Measurements from ENCODE around the gene HPS4. TPM values are rescaled to one million over a fixed set of nuclear protein-coding genes. Genes with fewer than 3 reads are reported as not detected.
"Not testable (repeated sequence)": the region's sequence is repeated elsewhere in the genome, so short reads cannot be mapped to it uniquely, and the experiment has no call there.

HPS4 gene
- total RNA-seq, 1 donor from 2014 or later, result 37.1 TPM

DNA sequence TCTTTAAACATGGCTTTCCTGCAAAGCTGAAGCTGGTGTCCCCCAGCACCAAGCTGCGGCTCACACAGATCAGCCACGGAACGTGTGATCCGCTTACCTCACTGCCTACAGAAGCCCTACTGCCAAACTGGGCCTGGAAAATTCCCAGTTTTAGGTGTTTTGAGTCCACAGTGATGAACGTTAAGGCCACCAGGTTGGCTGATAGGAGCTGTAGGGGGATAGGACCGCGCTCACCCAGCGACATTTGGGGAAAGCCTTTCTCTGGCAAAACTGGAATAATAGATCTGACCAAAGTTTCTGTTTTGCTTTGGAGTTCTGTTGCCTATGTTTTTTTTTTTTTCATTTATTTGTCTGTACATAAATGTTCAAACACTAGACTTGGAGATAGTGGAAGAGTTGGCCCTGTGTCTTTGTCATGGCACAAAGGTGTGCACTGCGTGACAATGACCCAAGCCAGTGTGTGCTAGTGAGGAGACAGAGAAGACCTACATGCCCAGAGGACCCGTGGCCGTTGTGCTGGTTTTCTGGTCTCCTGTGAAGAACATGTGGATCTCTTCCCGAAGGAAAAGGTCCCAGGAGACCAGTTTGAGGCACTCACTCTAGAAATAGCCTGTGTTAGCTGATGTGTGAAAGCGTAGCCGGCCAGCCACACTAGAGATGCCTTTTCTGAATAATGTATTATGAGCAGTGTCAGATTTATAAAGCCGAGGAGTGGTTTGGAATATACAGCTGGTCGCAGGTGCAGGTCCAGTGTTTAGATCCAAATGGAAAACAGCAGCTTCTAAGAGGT is 39.5 kb downstream of the HPS4 start:
- no peak for DNase-seq (ENCODE audit: extremely low spot score, unreplicated experiment)
- Mint-ChIP-seq H3K27me3 (ENCODE audit: unreplicated experiment) (no peaks in the 10 kb centered on the region), H3K4me1 (ENCODE audit: unreplicated experiment) (no peaks in the 10 kb centered on the region), H3K36me3 (ENCODE audit: unreplicated experiment) (peaks cover 4% of the 10 kb centered on the region), H3K4me3 (ENCODE audit: unreplicated experiment) (no peak overlapping the region), H3K27ac (ENCODE audit: unreplicated experiment) (no peak overlapping the region), H3K9me3 (ENCODE audit: unreplicated experiment) (no peaks in the 10 kb centered on the region)
- TF ChIP-seq, protein P1, sequence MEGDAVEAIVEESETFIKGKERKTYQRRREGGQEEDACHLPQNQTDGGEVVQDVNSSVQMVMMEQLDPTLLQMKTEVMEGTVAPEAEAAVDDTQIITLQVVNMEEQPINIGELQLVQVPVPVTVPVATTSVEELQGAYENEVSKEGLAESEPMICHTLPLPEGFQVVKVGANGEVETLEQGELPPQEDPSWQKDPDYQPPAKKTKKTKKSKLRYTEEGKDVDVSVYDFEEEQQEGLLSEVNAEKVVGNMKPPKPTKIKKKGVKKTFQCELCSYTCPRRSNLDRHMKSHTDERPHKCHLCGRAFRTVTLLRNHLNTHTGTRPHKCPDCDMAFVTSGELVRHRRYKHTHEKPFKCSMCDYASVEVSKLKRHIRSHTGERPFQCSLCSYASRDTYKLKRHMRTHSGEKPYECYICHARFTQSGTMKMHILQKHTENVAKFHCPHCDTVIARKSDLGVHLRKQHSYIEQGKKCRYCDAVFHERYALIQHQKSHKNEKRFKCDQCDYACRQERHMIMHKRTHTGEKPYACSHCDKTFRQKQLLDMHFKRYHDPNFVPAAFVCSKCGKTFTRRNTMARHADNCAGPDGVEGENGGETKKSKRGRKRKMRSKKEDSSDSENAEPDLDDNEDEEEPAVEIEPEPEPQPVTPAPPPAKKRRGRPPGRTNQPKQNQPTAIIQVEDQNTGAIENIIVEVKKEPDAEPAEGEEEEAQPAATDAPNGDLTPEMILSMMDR (IDR thresholded peaks at IDR 0.05), result no peak

DNA sequence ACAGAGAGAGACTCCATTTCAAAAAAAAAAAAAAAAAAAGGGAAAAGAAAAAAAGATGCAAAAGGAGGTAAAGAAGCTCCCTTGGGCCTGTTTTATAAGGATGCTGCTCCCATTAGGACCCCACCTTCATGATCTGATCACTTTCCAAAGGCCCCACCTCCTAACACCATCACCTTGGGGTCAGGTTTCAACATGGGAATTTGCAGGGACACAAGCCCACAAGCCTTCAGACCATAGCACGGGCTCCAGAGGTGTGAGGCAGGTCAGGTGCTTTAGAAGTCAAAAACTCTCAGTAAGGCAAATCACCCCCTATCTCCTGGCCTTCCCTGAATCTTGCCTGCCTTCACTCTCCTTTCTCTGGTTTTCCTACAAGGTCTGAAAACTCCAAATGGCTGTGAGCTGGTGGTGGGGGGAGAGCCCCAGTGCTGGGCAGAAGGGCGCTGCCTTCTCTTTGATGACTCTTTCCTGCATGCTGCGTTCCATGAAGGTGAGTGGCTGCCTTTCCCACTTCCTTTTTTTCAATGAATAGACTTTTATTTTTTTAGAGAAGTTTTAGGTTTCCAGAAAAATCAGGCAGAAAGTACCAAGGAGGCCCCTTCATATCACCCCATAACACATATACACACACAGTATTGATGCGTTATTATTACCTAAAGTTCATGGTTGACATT is 41.4 kb downstream of the HPS4 start:
- no peak overlapping the region for H3K4me3 Mint-ChIP-seq (ENCODE audit: unreplicated experiment)
- H3K27ac Mint-ChIP-seq (ENCODE audit: unreplicated experiment), result no peak overlapping the region
- H3K36me3 Mint-ChIP-seq (ENCODE audit: unreplicated experiment), result peaks cover 4% of the 10 kb centered on the region

DNA sequence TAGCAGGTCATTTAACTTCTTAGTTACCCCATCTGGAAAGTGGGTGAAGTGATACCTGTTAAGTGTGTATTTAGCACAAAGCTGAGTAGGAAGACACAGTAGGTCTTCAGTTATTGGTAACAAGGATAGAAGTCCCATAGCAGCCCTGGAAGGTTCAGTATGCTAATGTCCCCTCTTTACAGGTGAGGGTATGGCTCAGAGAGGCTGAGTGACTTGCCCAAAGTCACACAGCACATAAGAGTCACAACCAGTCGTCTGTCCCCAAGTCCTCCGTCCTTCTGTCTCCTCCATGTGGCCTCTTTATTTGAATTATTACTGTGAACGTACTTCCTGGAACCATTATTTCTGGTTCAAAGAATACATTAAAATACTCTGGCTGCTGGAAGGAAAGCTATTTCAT is 44.0 kb downstream of the HPS4 start:
- DNase-seq (ENCODE audit: extremely low spot score, unreplicated experiment), result no peak
- H3K36me3 Mint-ChIP-seq (ENCODE audit: unreplicated experiment), result peaks cover 6% of the 10 kb centered on the region
- H3K9me3 Mint-ChIP-seq (ENCODE audit: unreplicated experiment), result no peaks in the 10 kb centered on the region
- TF ChIP-seq, protein P1 (IDR thresholded peaks at IDR 0.05), result no peak
- H3K27me3 Mint-ChIP-seq (ENCODE audit: unreplicated experiment), result no peaks in the 10 kb centered on the region
- H3K4me1 Mint-ChIP-seq (ENCODE audit: unreplicated experiment), result no peaks in the 10 kb centered on the region
- no peak overlapping the region for H3K4me3 Mint-ChIP-seq (ENCODE audit: unreplicated experiment)
- H3K27ac Mint-ChIP-seq (ENCODE audit: unreplicated experiment), result no peak overlapping the region

More for the DNA sequence above, 41.4 kb downstream of the HPS4 start:
- Mint-ChIP-seq H3K9me3 (ENCODE audit: unreplicated experiment) (no peaks in the 10 kb centered on the region), H3K4me1 (ENCODE audit: unreplicated experiment) (no peaks in the 10 kb centered on the region), H3K27me3 (ENCODE audit: unreplicated experiment) (no peaks in the 10 kb centered on the region)
- no peak for DNase-seq (ENCODE audit: extremely low spot score, unreplicated experiment)
- TF ChIP-seq, protein P1 (IDR thresholded peaks at IDR 0.05), result no peak

DNA sequence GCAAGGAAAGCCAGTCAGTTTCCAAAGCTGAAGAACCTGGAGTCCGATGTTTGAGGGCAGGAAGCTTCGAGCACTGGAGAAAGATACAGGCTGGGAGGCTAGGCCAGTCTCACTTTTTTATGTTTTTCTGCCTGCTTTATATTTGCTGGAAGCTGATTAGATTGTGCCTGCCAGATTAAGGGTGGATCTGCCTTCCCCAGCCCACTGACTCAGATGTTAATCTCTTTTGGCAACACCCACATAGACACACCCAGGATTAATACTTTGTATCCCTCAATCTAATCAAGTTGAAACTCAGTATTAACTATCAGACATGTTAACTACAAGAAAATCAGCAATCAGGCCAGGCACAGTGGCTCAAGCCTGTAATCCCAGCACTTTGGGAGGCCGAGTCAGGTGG is 44.8 kb downstream of the HPS4 start:
- H3K4me1 Mint-ChIP-seq (ENCODE audit: unreplicated experiment); H3K4me3 Mint-ChIP-seq (ENCODE audit: unreplicated experiment); H3K27me3 Mint-ChIP-seq (ENCODE audit: unreplicated experiment); H3K27ac Mint-ChIP-seq (ENCODE audit: unreplicated experiment); H3K9me3 Mint-ChIP-seq (ENCODE audit: unreplicated experiment); H3K36me3 Mint-ChIP-seq (ENCODE audit: unreplicated experiment); DNase-seq (ENCODE audit: extremely low spot score, unreplicated experiment): not testable (repeated sequence)

DNA sequence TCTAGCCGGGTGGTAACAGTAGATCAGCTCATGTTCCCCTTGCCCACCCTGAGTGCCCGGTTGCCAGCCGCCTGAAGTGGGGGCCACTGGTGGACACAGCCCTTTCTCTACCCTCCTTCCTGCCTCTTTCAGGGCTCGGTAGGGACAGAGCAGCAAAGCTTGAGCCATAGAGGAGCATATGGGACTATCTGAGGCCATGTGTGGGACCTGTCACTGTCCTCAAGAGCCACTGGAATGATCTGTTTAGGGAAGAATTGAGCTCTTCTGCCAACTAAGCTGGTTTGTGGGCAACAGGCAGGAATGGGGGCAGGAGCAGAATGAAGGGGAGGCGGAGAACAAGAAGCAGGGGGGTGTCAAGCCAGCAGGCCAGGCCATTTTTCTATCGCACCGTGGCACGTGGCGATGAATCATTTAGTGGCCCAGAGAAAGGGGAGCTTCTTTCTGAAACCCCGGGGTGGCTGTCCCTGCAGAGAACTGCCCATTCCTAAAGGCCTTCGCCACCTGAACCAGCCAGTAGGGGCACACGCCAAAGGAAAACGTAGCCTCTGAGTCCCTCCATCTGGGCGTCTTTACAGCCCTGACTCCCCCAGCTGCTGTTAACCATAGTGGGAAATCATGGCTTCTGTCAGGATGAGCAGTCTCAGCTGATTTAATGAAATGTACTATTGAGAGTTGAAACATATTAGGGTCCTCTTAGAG is 45.7 kb downstream of the HPS4 start:
- Mint-ChIP-seq H3K4me1 (ENCODE audit: unreplicated experiment) (no peaks in the 10 kb centered on the region), H3K36me3 (ENCODE audit: unreplicated experiment) (peaks cover 7% of the 10 kb centered on the region), H3K27ac (ENCODE audit: unreplicated experiment) (no peak overlapping the region), H3K9me3 (ENCODE audit: unreplicated experiment) (no peaks in the 10 kb centered on the region), H3K4me3 (ENCODE audit: unreplicated experiment) (no peak overlapping the region), H3K27me3 (ENCODE audit: unreplicated experiment) (no peaks in the 10 kb centered on the region)
- TF ChIP-seq, protein P1 (IDR thresholded peaks at IDR 0.05), result no peak
- no peak for DNase-seq (ENCODE audit: extremely low spot score, unreplicated experiment)
